ENCODE results near the gene SMARCA2.
"Not testable (repeated sequence)": the region's sequence is repeated elsewhere in the genome, so short reads cannot be mapped to it uniquely, and the experiment has no call there.

SMARCA2 gene

DNA sequence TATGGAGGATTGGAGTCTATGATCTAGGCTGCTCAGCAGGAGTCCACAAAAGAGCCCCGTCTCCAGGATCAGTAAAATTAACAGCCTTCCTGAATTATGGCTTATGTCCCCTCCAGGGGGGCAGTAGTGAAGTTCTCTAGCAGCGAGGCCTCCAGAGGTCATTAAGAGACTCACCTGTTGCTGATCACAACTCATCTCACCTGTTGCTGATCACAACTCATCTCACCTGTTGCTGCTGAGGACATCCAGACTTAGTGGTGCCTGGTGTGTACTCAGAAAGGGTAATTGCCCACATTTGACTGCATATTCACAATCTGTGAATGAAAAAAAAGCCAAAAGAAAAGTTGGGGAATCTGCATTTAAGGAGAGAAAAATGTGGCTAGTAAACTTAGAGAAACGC is 129.5 kb downstream of the SMARCA2 start:
- DNase-seq (ENCODE audit: low spot score) = no peak

GRCh38 chr9:2145746-2146145 is 130.6 kb downstream of the SMARCA2 start:
- no peak for DNase-seq (ENCODE audit: low spot score)

DNA sequence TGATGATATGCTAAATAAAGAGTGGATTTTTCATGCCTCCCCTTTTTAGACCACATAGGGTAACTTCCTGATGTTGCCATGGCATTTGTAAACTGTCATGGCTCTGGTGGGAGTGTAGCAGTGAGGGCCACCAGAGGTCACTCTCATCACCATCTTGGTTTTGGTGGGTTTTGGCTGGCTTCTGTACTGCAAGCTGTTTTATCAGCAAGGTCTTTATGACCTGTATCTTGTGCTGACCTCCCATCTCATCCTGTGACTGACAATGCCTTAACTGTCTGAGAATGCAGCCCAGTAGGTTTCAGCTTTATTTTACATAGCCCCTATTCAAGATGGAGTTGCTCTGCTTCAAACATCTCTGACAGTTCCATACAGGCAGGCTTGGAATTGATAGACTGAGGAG is 131.6 kb downstream of the SMARCA2 start:
- DNase-seq (ENCODE audit: low spot score) = not testable (repeated sequence)

GRCh38 chr9:2150338-2150737 is 135.2 kb downstream of the SMARCA2 start:
- no peak for DNase-seq (ENCODE audit: low spot score)

- DNase-seq (ENCODE audit: low spot score) = no peak
Observed at GRCh38 chr9:2151171-2151570, 136.0 kb downstream of the SMARCA2 start.

DNA sequence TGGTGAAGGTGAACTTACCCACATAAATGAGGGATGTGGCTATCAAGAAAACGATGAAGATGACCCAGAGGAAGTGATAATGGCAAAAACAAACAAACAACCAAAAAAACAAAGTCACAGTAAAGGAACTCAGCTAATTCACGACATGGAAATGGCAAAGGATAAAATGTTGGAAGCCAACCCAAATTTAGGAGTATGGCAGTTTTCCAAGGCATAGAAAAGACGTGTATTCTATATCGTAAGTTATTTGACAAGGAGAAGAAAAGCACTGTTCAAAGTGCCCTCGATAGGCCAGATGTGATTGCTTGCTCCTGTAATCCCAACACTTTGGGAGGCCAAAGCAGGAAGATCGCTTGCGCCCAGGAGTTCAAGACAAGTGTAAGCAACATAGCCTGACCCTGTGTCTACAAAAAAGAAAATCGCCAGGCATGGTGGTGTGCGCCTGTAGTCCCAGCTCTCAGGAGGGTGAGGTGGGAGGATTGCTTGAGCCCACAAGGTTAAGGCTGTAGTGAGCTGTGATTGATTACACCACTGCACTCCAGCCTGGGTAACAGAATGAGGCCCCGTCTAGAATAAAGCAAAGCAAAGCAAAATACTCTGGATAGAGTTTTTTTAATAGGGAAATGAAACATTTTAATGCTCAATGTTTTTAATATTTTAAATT is 138.0 kb downstream of the SMARCA2 start:
- DNase-seq (ENCODE audit: low spot score) = no peak

- DNase-seq (ENCODE audit: low spot score) = no peak
Observed at GRCh38 chr9:2153630-2154217, 138.6 kb downstream of the SMARCA2 start.

- no peak for DNase-seq (ENCODE audit: low spot score)
Observed at GRCh38 chr9:2154731-2155130, 139.6 kb downstream of the SMARCA2 start.

GRCh38 chr9:2155966-2156365 is 140.8 kb downstream of the SMARCA2 start:
- DNase-seq (ENCODE audit: low spot score) = no peak

DNA sequence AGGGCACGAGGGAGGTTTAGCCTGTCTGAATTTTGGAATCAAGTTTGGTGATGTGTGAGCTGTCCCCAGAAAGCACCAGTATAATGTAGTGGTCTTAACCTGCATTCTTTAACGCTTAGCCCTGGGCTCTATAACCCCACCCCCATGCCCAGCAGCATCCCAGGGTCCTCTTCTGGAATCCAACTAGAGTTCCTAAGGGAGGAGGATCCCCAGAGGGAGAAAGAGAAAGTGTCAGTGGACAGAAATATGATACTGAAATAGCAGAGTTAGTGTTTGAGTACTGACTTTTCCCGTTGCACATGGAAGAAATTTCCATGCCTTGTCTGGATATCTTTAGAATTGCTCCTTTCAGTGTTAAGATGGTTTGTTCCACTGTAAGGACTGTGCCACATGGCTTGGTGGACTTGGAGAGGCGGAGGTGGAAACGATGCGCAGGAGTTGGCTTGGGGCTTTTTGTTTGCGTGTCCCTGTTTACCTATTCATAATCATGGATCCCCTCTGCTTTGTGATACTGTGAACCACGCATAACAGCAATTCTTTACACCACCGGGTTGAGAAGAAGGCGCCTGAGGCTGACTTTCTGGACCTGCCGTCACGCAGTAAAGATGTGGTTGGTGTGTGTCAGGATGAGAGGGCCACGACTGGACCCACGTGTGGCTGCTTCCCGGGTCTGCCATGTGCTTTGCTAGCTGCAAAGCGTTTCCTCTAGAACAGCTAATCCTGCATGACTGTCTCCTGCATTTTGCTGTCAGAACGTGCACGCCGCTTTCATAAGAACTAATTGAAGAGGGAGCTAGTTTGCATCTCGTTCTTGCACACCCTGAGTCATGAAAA is 142.3 kb downstream of the SMARCA2 start:
- peak; percentile 72 for DNase-seq (ENCODE audit: low spot score)

GRCh38 chr9:2158111-2158610 is 143.0 kb downstream of the SMARCA2 start:
- peak; percentile 71 for DNase-seq (ENCODE audit: low spot score)

GRCh38 chr9:2158766-2159430 is 143.8 kb downstream of the SMARCA2 start:
- no peak for DNase-seq (ENCODE audit: low spot score)

GRCh38 chr9:2159521-2160454 is 144.6 kb downstream of the SMARCA2 start:
- peak; percentile 26 for DNase-seq (ENCODE audit: low spot score)

DNA sequence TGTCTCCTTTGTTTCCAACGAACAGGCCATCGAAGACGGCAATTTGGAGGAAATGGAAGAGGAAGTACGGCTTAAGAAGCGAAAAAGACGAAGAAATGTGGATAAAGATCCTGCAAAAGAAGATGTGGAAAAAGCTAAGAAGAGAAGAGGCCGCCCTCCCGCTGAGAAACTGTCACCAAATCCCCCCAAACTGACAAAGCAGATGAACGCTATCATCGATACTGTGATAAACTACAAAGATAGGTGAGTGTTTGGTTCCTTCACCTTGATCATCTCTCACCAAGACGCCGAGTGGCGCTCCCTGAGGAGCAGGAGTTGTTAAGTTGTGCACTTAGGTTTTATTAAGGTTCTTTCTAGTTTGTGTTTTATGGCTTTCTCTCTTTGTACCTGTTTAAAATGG is 146.5 kb downstream of the SMARCA2 start:
- DNase-seq (ENCODE audit: low spot score) = no peak

- DNase-seq (ENCODE audit: low spot score) = peak; percentile 83
Observed at GRCh38 chr9:2163231-2163885, 148.2 kb downstream of the SMARCA2 start.

GRCh38 chr9:2164268-2164667 is 149.1 kb downstream of the SMARCA2 start:
- no peak for DNase-seq (ENCODE audit: low spot score)

- DNase-seq (ENCODE audit: low spot score) = no peak
Observed at GRCh38 chr9:2166203-2166602, 151.1 kb downstream of the SMARCA2 start.

DNA sequence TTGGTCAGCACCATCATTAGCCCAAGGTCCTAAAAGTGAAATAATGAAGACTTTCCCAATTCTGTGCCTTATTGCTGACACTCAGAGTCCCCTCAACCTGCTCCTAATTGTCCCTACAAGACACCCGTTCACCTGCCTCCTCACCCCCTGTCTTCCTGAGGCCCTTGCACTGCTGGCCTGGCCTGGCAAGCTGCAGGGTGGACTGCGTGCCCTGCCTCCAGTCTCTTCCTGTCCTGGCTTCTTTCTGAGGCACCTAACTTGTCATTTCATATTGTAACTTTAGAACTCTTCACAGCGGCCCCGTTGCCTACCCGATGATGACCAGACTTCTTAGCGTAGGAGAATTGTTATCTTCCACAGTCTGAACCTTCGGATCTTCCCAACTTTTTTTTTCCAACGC is 153.9 kb downstream of the SMARCA2 start:
- no peak for DNase-seq (ENCODE audit: low spot score)

GRCh38 chr9:2170722-2171121 is 155.6 kb downstream of the SMARCA2 start:
- DNase-seq (ENCODE audit: low spot score) = no peak

DNA sequence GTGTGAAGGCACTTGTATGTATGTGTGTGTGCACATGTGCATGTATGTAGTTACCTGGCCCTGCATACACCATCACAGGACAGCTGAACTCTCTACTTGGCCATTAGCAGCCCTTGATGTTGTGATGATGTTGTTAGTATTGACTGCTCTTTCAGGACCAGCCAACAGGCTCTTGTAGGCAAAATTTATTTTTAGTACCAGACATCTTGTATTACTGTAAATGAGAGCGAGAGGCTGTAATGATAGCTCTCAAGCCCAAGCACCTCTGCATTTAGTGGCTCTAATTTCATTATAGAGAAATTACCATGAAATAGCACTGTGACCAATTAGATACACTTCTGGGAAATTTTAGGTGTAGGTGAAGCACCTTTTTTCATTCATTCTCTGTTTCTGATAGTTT is 158.0 kb downstream of the SMARCA2 start:
- no peak for DNase-seq (ENCODE audit: low spot score)

DNA sequence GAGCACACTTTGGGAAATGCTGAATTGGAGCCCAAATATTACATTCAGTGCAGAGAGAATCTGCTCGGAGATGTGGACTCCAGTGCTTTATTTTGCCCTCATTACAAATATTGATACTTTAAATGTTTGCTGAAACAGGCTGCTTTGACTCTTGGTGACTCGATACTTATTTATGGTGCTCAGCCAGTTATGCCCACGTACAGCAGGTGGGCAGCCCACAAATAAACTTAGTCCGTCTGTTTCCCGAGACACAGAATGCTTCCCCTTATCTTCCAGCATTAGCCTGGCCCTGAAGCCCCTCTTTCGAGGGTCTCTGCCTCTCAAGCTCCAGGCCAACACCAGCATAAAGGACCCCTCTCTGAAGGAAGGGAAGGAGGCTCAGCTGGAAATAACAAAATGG is 158.7 kb downstream of the SMARCA2 start:
- DNase-seq (ENCODE audit: low spot score) = no peak

All from kidney tubule cell (primary cell).